NCI-H524 treated with DMSO at 0.1 percent for 48 hours (cell line): ENCODE measurements around the gene IFITM1.
"Not testable (repeated sequence)": the region's sequence is repeated elsewhere in the genome, so short reads cannot be mapped to it uniquely, and the experiment has no call there.

Experiments
- DNase-seq: peaks from one replicate; lab custom pipeline; 2025; lab: John Stamatoyannopoulos, UW

IFITM1 gene

DNA sequence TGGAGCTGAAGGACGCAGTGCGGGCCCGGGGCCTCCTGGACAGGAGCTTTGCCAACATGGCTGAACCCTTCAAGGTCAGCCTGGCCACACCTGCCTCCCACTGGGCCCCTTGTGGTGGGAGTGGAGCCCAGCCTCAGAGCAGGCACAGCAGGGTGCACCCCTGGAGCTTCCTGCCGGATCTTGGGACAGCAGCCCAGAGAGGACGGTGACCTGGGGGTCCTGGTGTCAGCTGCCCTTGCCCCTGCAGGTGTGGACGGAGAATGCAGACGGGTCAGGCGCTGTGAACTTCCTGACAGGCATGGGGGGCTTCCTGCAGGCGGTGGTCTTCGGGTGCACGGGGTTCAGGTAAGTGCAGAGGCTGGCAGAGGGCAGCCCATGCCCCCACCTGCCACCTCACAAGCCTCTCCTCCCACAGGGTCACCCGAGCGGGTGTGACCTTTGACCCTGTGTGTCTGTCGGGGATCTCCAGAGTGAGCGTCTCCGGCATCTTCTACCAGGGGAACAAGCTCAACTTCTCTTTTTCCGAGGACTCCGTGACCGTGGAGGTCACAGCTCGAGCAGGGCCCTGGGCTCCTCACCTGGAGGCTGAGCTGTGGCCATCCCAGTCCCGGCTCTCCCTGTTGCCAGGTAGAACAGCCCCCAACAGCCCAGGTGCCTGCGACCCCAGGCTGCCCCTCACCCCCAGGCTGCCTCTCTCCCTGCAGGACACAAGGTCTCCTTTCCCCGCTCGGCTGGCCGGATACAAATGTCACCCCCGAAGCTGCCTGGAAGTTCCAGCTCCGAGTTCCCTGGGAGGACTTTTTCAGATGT, 19.8 kb upstream of the IFITM1 start:
- no peak for DNase-seq

DNA sequence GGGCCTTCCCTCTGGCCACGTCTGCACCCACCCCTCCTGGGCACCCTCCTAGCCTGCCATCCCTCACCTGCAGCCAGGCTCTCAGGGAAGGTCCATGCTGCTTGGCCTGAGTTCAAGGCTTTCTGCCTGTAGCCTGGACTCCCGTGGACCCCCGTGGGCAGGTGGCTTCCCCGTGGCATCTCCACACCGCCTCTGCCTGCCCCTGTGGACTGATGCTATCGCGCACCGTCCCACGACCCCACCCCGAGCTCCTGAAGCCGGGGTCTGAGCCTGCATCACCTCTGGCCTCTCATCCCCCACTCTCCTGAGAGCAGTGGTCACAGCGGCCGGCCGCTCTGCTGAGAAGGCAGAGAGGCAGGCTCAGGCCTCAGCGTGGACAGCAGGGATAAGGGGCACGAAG, 19.1 kb upstream of the IFITM1 start:
- no peak for DNase-seq

DNA sequence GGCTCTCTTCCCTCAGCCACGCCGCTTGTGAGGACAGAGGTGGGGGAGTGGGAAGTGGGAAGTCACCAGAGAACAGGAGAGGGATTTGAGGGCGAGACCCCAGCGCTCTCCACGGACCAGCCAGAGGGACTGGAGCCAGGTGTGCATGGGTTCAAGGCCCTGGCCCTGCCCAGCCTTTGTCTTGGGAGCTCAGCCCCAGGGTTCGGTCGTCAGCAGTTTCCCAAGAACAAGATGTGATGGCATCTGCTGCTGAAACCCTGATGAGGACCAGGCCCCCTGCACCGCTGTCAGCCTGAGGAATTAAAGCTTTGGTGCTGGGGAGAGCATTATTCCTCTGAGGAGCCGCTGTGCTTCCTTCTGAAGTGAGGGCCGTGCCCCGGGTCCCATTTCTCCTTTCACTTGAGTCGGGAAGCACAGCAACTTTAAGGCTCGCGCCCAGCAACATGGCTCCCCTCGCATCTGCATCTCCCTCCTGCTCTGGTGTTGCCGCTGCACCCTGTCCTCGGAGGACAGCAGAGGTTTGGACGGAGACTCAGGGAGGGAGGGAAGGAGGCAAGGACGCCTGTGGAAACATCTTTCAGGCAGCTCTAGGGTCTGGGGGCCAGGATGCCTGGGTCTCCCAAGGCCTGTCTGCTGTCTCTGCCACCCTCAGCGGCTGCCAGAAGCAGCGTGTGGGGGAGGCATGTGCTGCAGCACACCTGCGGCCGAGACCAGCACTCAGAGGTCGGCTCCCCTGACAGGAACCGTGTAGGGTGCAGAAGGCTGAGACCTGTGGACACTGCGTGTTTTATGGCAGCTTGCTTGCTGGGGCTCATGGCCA, 18.3 kb upstream of the IFITM1 start:
- no peak for DNase-seq

DNA sequence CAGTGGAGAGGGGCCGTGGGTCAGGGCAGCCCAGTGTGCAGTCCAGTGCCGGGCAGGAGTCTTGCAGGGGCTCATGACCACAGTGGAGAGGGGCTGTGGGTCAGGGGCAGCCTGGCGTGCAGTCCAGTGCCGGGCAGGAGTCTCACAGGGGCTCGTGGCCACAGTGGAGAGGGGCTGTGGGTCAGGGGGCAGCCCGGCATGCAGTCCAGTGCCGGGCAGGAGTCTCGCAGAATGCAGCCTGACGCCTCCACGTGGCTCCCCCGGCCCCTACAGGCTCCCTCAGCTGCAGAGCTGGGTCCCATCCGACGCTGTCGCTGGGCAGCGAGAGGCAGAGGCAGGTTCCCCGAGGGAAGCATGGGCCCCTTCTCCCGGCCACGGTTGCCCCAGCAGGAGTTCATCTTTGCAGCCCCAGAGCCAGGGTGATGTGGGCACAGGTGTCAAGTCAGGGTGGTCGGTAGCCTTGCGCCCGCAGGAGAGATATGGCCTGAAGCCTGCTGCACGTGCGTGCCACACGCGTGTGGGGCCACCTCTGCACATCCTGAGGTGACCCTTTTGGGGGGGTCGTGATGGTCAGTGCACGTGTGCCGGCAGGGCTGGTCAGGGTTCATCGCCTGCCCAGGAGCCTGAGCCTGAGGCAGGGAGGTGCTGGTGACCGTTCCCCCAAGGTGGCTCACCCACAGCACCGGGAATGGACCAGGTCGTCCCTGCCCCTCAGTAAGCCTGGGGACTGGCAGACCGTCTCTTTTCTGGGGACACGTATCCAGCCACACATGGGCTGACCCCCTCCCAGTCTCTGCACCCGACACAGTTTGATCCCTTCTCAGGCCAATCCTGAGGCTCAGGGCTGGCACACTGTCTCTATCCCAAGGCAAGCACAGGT, 17.4 kb upstream of the IFITM1 start:
- no peak for DNase-seq

DNA sequence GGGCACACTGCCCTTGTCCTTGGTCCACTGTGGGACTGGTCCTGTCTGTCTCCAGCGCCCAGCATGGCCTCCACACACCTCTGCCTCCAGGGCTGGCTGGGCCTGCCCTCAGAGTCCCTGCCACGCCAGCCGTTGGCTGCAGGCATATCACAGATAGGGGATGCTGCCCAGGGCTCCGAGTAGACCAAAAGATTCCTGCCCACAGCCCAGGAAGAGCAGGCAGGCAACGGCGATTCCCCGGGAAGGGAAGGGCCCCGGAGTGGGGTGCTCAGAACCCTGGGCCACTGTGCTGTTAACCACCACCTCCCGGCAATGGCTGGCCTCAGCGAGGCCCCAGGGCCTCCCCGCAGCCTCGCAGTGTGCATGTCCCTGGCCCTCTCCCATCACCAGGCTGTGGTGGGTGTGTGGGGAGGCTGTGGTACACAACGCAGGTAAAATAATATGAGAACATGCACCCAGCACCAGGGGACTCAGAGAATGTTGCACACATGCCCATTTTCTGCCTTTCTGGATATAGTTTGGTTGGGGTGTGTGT, 16.7 kb upstream of the IFITM1 start:
- no peak for DNase-seq

DNA sequence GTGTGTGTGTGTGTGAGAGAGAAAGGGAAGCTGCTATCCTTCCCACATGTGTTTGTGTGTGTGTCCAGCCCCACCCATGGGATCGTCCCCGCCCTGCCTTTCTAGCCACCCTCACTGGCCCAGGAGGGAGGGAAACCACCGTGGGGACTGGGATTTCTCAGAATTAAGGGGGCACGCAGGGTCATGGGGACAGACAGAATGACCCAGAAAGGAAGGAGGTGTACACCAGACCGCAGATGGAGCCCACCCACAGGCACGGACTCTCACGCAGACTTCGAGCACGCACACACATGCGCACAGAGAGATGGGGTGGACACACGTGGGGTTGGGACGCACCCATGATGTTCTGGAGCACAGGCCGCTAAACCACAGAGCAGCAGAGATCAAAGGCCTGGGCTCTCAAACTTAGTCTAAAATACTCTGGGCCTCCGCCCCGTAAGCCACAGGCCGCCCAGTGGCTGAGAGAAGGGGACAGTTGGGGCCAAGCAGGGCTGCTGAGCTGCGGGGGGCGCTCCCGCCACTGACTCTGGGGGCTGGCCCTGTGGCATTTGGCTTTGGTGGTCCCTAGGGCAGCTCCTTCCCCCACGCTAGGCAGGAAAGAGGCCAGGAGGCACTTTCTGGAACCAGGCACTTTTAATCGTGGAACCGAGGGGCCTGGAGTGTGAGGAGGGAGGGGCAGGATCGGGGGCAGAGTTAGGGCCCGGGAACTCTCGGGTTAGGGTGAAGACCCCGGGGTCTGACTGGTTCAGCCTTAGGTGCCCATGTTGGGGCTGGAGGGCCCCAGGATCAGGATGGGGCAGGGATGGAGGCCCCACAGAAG, 16.0 kb upstream of the IFITM1 start:
- DNase-seq: no peak

DNA sequence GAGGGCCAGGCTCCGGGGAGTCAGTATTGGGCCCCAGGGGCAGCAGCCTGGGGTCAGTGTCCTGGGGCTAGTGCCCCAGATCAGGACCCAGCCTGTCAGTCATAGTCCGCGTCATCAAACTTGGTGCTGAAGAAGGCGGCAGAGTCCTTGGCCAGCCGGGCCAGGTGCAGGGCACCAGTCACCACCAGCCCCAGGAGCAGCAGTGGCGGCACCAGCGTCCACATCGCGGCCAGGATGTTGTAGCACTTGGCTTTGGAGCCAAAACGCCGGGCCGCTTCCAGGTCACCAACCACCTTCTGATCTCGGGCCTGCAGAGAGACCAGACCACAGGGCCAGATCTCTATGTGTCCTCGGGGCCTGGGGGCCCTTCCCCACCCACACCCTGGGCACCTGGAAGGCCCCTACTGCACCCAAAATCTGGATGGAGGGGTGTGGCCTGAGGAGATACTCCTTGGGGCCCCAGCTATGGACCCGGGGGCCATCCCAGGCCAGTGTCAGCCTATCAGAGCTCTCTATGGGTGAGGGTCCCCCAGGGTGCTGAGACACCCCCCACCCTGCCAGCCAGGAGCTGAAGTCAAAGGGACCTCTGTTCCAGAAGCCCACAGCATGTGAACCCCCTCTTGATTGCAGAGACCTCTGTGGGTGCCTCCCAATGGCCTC, 15.3 kb upstream of the IFITM1 start:
- no peak for DNase-seq

DNA sequence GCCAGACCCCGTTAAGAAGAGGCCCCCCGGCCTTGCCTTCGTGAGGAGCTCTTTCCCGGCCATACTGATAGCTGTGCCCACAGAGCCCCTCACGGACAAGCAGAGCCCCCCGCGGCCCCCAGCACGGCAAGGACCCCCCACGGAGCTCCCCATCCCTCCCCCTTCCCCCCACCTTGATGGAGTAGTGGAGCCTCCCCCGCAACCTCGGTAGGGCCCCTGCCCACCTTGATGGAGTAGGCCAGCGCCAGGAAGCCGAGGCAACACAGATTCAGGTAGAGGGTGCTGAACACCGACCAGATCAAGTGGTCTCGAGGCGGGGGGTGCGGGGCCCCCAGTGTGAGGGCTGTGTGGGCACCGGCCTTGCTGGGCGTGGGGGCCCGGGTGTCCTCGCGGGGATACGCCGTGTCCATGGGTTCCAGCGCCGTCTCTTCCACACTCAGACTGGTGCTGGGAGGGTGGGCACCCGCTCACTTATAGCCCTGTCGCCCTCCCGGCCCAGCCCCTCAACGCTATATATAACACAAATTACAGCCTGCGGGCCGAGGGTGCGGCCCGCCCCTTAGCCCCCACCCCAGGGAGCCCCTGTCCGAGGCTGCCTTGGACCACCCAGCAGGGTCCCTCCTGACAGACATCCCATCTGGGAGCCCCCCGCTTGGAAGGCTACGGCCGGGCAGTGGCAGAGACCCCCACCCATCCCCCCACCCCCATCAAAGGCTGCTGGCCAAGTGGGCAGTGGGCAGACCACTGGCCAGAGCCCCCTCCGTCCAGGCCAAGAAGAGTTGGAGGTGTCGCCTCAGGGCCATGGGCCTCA, 14.6 kb upstream of the IFITM1 start, which contains the start of gene IFITM5:
Gene IFITM5 (minus strand): TSS at position 446 of the 811 bp plus-strand sequence. CDS start 36 bp downstream, at position 410.
- no peak for DNase-seq

DNA sequence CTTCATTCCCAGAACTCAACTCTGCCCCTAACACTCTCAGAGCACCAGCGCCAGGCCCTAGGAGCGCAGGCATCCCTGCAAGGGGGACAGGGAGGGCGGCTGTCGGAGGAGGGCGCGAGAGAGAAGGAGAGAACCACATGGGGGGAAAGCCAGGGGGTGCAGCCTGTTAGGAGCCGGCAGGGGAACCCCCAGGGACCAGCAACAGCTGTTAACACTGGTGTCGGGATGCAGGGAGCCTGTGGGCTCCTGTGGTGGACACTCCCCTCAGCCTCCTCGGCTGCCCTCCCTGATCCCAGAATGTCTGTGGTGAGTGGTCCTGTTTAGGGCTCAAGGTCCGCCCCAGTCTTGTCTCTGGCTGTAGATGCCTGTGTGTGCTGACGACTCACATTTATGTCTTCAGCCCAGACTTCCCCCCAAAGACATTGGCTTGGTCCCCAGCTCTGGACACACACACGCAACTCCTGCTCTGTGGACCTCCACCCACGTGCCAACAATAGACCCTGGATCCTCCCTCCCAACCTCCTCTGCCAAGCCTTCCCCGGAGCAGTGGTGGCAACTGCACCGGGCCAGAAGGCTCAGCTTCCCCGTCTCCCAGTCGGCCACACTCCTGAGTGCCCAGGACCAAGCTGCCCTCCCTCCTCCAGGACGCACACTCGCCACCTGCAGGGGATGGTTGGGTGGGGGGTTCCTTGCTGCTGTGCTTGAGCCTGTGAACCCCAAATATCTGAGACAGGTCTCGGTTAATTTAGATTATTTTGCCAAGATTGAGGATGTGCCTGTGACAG, 13.7 kb upstream of the IFITM1 start:
- no peak for DNase-seq

DNA sequence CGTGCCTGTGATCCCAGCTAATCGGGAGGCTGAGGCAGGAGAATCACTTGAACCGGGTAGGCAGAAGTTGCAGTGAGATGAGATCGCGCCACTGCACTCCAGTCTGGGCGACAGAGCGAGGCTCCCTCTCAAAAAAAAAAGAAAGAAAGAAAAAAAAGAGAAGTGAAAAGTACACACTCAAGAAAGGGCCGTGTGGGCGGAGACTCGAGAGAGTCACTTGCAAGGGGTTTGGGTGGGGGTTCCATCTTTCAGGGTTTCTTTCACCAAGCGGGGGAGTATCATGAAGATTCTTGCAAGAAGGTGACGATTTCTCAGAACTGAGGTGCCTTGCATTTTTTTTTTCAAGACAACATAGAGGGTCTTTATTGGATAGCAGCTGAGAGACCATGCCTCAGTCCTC, 10.5 kb upstream of the IFITM1 start:
- DNase-seq: no peak

DNA sequence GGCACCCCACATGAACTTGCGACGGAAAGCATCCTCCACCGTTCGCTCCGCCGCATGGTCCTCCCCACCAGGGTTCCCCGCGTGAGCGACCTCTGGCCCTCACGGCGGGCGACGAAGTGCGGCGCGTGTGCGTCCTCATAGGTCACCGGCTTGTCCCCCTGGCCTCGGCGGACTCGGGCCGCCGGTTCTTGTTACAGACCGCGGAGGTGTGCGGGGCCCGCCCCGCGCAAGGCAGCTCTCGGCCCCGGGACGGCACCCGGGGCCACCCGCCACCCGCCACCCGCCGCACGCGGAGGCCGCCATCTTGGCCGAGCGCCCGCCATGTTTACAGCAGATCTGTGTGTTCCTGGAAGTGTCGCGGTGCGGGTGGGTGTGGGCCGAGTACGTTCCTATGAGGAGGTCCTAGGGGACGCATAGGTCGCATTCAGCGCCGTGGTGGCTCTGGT, 9.8 kb upstream of the IFITM1 start:
- DNase-seq: no peak

DNA sequence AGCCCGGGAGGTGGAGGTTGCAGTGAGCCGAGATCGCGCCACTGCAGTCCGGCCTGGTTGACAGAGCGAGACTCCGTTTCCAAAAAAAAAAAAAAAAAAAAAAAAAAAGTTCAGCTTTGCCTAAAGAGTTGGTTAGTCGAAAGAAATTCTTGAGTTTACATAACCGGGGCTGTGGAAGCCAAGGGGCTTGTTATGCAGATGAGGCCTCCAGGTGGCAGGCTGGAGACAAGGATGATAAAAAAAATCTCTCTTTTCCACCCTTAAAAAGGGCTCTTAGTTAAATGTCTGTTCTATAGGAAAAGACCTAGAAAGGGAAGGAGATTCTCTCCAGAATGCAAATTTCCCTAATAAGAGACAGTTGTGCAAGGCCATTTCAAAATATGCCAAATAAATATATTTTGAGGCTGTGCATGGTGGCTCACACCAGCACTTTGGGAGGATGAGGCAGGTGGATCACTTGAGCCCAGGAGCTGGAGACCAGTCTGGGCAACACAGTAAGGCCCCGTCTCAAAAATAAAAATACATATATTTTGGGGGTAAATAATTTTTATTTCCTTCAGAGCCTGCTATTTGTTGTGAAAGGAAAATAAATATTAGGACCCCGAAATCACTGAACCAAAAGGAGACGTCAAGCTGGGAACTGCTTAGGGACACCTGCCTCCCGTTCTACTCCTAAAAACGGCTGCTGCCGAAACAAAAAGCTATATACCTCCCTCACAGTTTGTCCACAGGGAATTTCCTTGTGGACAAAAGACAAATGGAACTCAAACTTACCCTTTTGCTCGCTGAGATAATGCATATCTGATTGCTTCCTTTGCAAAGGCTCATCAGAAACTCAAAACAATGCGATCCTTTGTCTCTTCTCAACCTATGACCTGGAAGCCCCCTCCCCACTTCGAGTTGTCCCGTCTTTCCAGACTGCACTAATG, 8.7 kb upstream of the IFITM1 start:
- no peak for DNase-seq

DNA sequence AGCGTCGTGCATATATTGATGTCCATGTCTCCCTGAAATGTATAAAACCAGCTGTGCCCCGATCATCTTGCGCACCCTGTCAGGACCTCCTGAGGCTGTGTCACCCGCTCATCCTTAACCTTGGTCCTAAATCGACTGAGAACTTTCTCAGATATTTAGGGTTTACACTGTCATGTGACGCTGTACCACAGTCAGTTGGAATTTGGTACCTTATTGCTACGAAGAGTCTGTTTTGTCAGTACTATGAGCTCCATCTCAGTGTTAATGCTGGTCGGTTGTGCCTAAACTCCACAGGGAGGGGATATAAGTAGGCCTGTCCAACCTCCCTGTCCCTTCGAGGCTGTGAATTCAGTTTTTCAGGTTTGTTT, 8.0 kb upstream of the IFITM1 start:
- DNase-seq: no peak

DNA sequence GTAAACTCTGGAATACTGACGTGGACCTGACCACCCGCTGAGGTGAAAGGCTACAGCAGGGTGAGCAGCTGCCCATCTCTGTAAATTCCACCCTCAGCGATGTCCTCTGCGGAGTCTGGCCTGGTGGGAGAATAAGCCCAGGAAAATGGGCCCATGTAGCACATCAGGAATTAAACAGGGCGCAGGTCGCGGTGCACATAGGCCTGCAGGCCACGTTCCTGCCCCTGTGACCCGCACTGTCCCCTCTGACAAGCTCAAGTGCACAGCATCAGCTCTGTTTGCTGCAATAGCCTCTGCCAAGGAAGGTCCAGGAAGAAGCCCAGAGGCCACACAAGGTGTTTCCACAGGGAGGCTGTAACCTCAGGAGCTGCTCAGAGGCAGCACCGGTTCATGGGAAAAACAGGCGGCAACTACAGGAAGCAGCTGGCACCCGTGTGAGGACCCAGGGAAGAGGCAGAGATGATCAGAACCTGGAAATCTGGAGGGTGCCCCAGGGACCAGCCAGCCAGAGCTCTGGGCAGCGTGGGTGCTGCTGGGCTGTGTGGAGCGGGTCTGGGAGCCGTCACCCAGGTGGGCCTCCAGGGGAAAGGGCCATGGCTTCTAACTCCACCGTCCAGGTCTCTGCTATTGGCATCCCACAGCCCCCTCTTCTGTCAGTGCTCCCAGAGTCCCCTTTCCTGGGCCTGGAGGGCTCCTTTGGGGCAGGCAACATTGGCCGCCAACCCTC, 7.0 kb upstream of the IFITM1 start:
- no peak for DNase-seq

DNA sequence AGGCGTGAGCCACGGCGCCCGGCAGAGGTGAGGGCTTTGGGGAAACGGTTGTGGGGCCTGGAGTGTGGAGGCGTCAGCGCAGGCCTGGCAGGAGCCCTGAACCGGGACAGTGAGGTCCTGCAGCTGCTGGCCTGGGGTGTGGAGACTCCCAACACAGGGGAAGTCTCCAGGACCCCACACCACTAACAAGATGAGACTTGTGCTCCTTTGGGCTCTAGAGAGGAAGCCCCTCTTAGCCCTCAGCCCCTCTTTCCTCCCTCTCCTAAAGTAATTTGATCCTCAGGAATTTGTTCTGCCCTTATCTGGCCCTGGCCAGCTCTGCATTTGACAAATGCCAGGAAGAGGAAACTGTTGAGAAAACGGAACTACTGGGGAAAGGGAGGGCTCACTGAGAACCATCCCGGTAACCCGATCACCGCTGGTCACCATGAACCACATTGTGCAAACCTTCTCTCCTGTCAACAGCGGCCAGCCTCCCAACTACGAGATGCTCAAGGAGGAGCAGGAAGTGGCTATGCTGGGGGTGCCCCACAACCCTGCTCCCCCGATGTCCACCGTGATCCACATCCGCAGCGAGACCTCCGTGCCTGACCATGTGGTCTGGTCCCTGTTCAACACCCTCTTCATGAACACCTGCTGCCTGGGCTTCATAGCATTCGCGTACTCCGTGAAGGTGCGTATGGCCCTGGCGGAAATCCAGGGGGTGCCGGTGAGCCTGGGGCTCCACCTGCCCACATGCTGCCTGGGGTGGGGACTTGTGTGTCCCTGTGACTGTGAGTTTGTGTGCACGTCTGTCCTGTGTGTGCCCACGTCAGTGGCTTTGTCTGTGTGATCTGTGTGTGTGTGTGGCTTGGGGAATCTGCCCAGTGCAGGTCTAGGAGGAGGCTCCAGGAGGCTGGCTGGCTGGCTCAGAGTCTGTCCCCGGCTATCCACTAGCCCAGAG, 5.8 kb upstream of the IFITM1 start, which contains the start of gene IFITM2:
Gene IFITM2 (plus strand): TSS at position 51 of the 943 bp plus-strand sequence. CDS start 377 bp downstream, at position 428.
- DNase-seq: not testable (repeated sequence)
